ENCODE measurements around the gene TXLNB. TPM values are rescaled to one million over a fixed set of nuclear protein-coding genes. Genes with fewer than 3 reads are reported as not detected.
A peak's percentile ranks its signal among the peaks of the same experiment; 100 is the strongest.

TXLNB gene
- total and polyA plus RNA-seq, 4 donors: 0.15 to 0.23 (median 0.17) TPM; not detected in 1

GRCh38 chr6:139337830-139338229 is 46.0 kb upstream of the TXLNB start:
- Histone ChIP-seq H3K27ac (ENCODE audit: low read depth in 1 of 2, low read length in 2 of 2) (no peak overlapping the region), H3K36me3 (ENCODE audit: control insufficient read depth in 4 of 4, insufficient read depth in 3 of 4, low read depth in 1 of 4, low read length in 3 of 4) (no peaks in the 10 kb centered on the region), H3K4me1 (ENCODE audit: control insufficient read depth in 4 of 4, insufficient read depth in 4 of 4, low read length in 3 of 4) (peaks cover 0 to 3% (median 0%) of the 10 kb centered on the region in 4 donors), H3K27me3 (ENCODE audit: control insufficient read depth in 4 of 4, insufficient read depth in 4 of 4, low read length in 3 of 4) (no peaks in the 10 kb centered on the region), H3K9ac (ENCODE audit: low read depth in 1 of 2, low read length in 2 of 2) (no peak overlapping the region), H3K4me3 (ENCODE audit: low read depth in 1 of 3, low read length in 3 of 3) (no peak overlapping the region), H3K9me3 (ENCODE audit: control insufficient read depth in 4 of 4, low read length in 3 of 4) (no peaks in the 10 kb centered on the region)
- 76% methylated on average over 5 of the region's 5 CpGs for WGBS
- TF ChIP-seq, protein P1, sequence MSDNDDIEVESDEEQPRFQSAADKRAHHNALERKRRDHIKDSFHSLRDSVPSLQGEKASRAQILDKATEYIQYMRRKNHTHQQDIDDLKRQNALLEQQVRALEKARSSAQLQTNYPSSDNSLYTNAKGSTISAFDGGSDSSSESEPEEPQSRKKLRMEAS (IDR thresholded peaks at IDR 0.05): no peak
- TF ChIP-seq NR2F2 (IDR thresholded peaks at IDR 0.05) (no peak), YY1 (IDR thresholded peaks at IDR 0.05) (no peak), TAF1 (conservative IDR thresholded peaks at IDR 0.05) (no peak), GABPA (IDR thresholded peaks at IDR 0.05 in 1 of 2, conservative IDR thresholded peaks at IDR 0.05 in 1 of 2) (no peak), ZBTB33 (IDR thresholded peaks at IDR 0.05) (no peak), FOXA1 (IDR thresholded peaks at IDR 0.05) (no peak), FOXA2 (IDR thresholded peaks at IDR 0.05) (no peak), RXRA (IDR thresholded peaks at IDR 0.05) (no peak)
- TF ChIP-seq, protein P2, sequence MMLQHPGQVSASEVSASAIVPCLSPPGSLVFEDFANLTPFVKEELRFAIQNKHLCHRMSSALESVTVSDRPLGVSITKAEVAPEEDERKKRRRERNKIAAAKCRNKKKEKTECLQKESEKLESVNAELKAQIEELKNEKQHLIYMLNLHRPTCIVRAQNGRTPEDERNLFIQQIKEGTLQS (IDR thresholded peaks at IDR 0.05): no peak
- TF ChIP-seq, protein P3, sequence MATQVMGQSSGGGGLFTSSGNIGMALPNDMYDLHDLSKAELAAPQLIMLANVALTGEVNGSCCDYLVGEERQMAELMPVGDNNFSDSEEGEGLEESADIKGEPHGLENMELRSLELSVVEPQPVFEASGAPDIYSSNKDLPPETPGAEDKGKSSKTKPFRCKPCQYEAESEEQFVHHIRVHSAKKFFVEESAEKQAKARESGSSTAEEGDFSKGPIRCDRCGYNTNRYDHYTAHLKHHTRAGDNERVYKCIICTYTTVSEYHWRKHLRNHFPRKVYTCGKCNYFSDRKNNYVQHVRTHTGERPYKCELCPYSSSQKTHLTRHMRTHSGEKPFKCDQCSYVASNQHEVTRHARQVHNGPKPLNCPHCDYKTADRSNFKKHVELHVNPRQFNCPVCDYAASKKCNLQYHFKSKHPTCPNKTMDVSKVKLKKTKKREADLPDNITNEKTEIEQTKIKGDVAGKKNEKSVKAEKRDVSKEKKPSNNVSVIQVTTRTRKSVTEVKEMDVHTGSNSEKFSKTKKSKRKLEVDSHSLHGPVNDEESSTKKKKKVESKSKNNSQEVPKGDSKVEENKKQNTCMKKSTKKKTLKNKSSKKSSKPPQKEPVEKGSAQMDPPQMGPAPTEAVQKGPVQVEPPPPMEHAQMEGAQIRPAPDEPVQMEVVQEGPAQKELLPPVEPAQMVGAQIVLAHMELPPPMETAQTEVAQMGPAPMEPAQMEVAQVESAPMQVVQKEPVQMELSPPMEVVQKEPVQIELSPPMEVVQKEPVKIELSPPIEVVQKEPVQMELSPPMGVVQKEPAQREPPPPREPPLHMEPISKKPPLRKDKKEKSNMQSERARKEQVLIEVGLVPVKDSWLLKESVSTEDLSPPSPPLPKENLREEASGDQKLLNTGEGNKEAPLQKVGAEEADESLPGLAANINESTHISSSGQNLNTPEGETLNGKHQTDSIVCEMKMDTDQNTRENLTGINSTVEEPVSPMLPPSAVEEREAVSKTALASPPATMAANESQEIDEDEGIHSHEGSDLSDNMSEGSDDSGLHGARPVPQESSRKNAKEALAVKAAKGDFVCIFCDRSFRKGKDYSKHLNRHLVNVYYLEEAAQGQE (IDR thresholded peaks at IDR 0.05): no peak
- no peak for DNase-seq (ENCODE audit: low spot score)

- H3K4me1 ChIP-seq (ENCODE audit: control insufficient read depth in 4 of 4, insufficient read depth in 4 of 4, low read length in 3 of 4): peaks cover 0 to 3% (median 0%) of the 10 kb centered on the region in 4 donors
- no peaks in the 10 kb centered on the region for H3K27me3 ChIP-seq (ENCODE audit: control insufficient read depth in 4 of 4, insufficient read depth in 4 of 4, low read length in 3 of 4)
- TF ChIP-seq FOXA2 (IDR thresholded peaks at IDR 0.05) (no peak), RAD21 (IDR thresholded peaks at IDR 0.05) (no peak), TAF1 (conservative IDR thresholded peaks at IDR 0.05) (no peak)
- H3K27ac ChIP-seq (ENCODE audit: low read depth in 1 of 2, low read length in 2 of 2): no peak overlapping the region
- H3K36me3 ChIP-seq (ENCODE audit: control insufficient read depth in 4 of 4, insufficient read depth in 3 of 4, low read depth in 1 of 4, low read length in 3 of 4): no peaks in the 10 kb centered on the region
- no peak overlapping the region for H3K4me3 ChIP-seq (ENCODE audit: low read depth in 1 of 3, low read length in 3 of 3)
- WGBS: 87% methylated on average over 2 of the region's 2 CpGs
- no peak for DNase-seq (ENCODE audit: low spot score)
- H3K9me3 ChIP-seq (ENCODE audit: control insufficient read depth in 4 of 4, low read length in 3 of 4): no peaks in the 10 kb centered on the region
- no peak overlapping the region for H3K9ac ChIP-seq (ENCODE audit: low read depth in 1 of 2, low read length in 2 of 2)
Observed at GRCh38 chr6:139337001-139337400, 45.2 kb upstream of the TXLNB start.

DNA sequence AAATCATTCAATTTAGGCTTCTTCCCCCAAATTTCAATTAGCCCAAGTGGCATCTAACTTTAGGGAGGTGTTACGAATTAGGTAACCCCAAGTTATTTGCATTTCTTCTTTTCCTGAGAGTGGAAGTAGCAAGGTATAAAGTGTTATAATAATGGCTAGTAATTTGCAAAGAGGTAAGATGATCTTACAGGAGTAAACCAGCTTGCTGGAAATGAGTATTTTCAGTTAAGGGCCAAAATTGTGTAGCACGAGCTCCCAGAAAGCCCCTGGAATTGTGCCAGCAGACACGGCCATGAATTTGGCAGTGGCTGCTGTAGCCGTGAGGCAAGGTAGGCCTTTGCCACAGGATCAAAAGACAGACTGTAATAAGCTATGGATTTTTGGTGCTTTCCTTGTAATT is 44.7 kb upstream of the TXLNB start:
- DNase-seq (ENCODE audit: low spot score): no peak
- H3K4me3 ChIP-seq (ENCODE audit: low read depth in 1 of 3, low read length in 3 of 3): no peak overlapping the region
- peaks cover 0 to 3% (median 0%) of the 10 kb centered on the region in 4 donors for H3K4me1 ChIP-seq (ENCODE audit: control insufficient read depth in 4 of 4, insufficient read depth in 4 of 4, low read length in 3 of 4)
- no peaks in the 10 kb centered on the region for H3K27me3 ChIP-seq (ENCODE audit: control insufficient read depth in 4 of 4, insufficient read depth in 4 of 4, low read length in 3 of 4)
- H3K9me3 ChIP-seq (ENCODE audit: control insufficient read depth in 4 of 4, low read length in 3 of 4): no peaks in the 10 kb centered on the region
- no peak overlapping the region for H3K27ac ChIP-seq (ENCODE audit: low read depth in 1 of 2, low read length in 2 of 2)
- no peaks in the 10 kb centered on the region for H3K36me3 ChIP-seq (ENCODE audit: control insufficient read depth in 4 of 4, insufficient read depth in 3 of 4, low read depth in 1 of 4, low read length in 3 of 4)
- 30% methylated on average over 4 of the region's 4 CpGs for WGBS
- no peak overlapping the region for H3K9ac ChIP-seq (ENCODE audit: low read depth in 1 of 2, low read length in 2 of 2)
- no peak for TF ChIP-seq RXRA (IDR thresholded peaks at IDR 0.05)
- TF ChIP-seq, protein P3 (IDR thresholded peaks at IDR 0.05): no peak
- TF ChIP-seq EGR1 (IDR thresholded peaks at IDR 0.05; ENCODE audit: low read depth in 2 of 2): no peak
- peak in 1 of 2 donors; percentile 27 for TF ChIP-seq HNF4A (conservative IDR thresholded peaks at IDR 0.05)
- TF ChIP-seq NR2F2 (IDR thresholded peaks at IDR 0.05): no peak

All from liver (tissue), 9 donors.